Fibroblast of lung (primary cell): ENCODE measurements around the gene PDSS2. TPM values are rescaled to one million over a fixed set of nuclear protein-coding genes. Genes with fewer than 3 reads are reported as not detected.

Experiments used
- DNase-seq, 2 donors: peaks; one replicate each; pipeline versions ENCODE4 v3.0.0 to v3.0.0-alpha.2; 2010; ENCODE audit warnings: low read depth in 2 of 2
- H2AFZ ChIP-seq: 2 replicates; pipeline ENCODE4 v1.5.1; 2012; ENCODE audit warnings: low read length, control low read depth, inconsistent platforms
- H3K27ac ChIP-seq: 2 replicates; pipeline ENCODE4 v1.5.1; 2011; ENCODE audit warnings: low read length, control low read depth; ENCODE audit not compliant: insufficient read depth
- H3K27me3 ChIP-seq: 2 replicates; pipeline ENCODE4 v1.5.1; 2011; ENCODE audit warnings: mild to moderate bottlenecking, low read length; ENCODE audit not compliant: control insufficient read depth, insufficient read depth
- H3K36me3 ChIP-seq: 2 replicates; pipeline ENCODE4 v1.5.1; 2011; ENCODE audit warnings: low read length; ENCODE audit not compliant: control insufficient read depth, insufficient read depth
- H3K4me1 ChIP-seq: 2 replicates; pipeline ENCODE4 v1.5.1; 2011; ENCODE audit warnings: low read length; ENCODE audit not compliant: control insufficient read depth, insufficient read depth; ENCODE audit errors: extremely low read depth
- H3K4me2 ChIP-seq: 2 replicates; pipeline ENCODE4 v1.5.1; 2011; ENCODE audit warnings: low read length, control low read depth; ENCODE audit not compliant: insufficient read depth; ENCODE audit errors: extremely low read depth
- H3K4me3 ChIP-seq, 4 experiments: fragments of 200-600 bp in 1 of 4; sonication (generic) in 1 of 4; replicated peaks in 1 of 4; 2 replicates each; pipeline ENCODE4 v1.5.1; 2011 to 2016; ENCODE audit warnings: low read length in 4 of 4, low read depth in 3 of 4, mild to moderate bottlenecking in 3 of 4, control low read depth in 2 of 4, inconsistent platforms in 1 of 4, mixed read lengths in 1 of 4; ENCODE audit not compliant: insufficient read depth in 1 of 4; ENCODE audit errors: control extremely low read depth in 1 of 4
- H3K79me2 ChIP-seq: 2 replicates; pipeline ENCODE4 v1.5.1; 2012; ENCODE audit warnings: mild to moderate bottlenecking, low read length, inconsistent platforms; ENCODE audit not compliant: control insufficient read depth, insufficient read depth
- H3K9ac ChIP-seq: 2 replicates; pipeline ENCODE4 v1.5.1; 2011; ENCODE audit warnings: mild to moderate bottlenecking, low read length, control low read depth; ENCODE audit not compliant: insufficient read depth
- H3K9me3 ChIP-seq: 2 replicates; pipeline ENCODE4 v1.5.1; 2012; ENCODE audit warnings: low read depth, low read length; ENCODE audit not compliant: control insufficient read depth, insufficient read depth
- H4K20me1 ChIP-seq: 2 replicates; pipeline ENCODE4 v1.5.1; 2011; ENCODE audit warnings: low read length; ENCODE audit not compliant: control insufficient read depth, insufficient read depth; ENCODE audit errors: extremely low read depth
- CTCF ChIP-seq, 2 donors: IDR thresholded peaks in 1 of 2; conservative IDR thresholded peaks in 1 of 2; 1 replicate in 1 of 2; 2 replicates in 1 of 2; pipeline ENCODE4 v1.5.1; 2011 to 2012; ENCODE audit warnings: low read length in 2 of 2, control low read depth in 1 of 2, inconsistent platforms in 1 of 2, low read depth in 1 of 2, mild to moderate bottlenecking in 1 of 2
- EZH2 ChIP-seq: IDR thresholded peaks from 2 replicates; pipeline ENCODE4 v1.5.1; 2012; ENCODE audit warnings: low read length, control low read depth, mild to moderate bottlenecking; ENCODE audit errors: missing control alignments
- polyA plus RNA-seq, 2 donors: library from polyadenylated mRNA; depleted of rRNA in 1 of 2; stranded (reverse) in 1 of 2; unstranded in 1 of 2; fragments of >200 nt; gene quantifications; 2 replicates each; pipeline ENCODE4 v1.2.1, GENCODE V29; 2011 to 2012; ENCODE audit warnings: missing spikeins in 1 of 2
- total RNA-seq: library from RNA; depleted of rRNA; stranded (reverse); fragments of >200 nt; gene quantifications from 2 replicates; pipeline ENCODE4 v1.2.1, GENCODE V29; 2014

PDSS2 gene
- total and polyA plus RNA-seq, 2 donors (not counting 1 experiment from before 2014, with no cell fraction given), result 12.1 to 13.8 TPM

DNA sequence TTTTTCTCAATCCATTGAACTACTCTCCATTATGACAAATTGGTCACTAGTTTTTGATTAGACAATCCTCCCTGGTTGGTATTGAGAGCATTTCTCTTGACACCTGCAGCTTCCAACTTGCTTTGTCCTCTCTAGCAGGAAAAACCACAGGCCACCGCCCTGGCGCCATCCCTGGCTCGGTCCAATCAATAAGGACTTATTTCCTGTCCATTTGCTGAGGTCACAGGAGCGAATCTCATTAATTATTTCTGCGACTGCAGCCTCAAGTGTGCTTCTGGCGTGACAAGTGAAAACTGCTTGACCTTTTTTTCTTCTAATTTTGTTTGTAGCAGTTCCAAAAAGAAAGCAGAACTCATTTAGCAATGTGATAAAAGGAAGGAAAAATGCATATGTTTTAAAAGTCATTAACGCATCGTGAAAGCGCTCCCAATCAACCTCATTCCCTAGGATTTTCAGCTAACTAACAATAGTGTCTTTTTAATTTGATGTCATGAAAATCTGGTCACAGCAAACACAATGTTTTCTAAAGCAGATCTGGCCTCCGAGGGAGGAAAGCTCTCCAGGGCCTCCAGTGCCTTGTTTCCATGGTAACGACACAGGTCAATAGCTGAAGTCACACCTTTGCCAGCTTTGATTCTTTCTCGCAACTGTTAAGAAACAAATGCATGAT lies 305.1 kb downstream of the PDSS2 start:
- Histone ChIP-seq H3K4me3 (no peak overlapping the region), H2AFZ (no peak overlapping the region), H3K27me3 (no peaks in the 10 kb centered on the region), H3K36me3 (no peaks in the 10 kb centered on the region), H3K4me1 (no peaks in the 10 kb centered on the region), H3K9me3 (no peaks in the 10 kb centered on the region), H3K27ac (no peak overlapping the region), H3K79me2 (no peaks in the 10 kb centered on the region), H3K9ac (no peak overlapping the region), H3K4me2 (no peak overlapping the region), H4K20me1 (no peaks in the 10 kb centered on the region)
- peak in 1 of 2 donors; percentile 24 for DNase-seq
- no peak for TF ChIP-seq CTCF (conservative IDR thresholded peaks at IDR 0.05 in 1 of 2, IDR thresholded peaks at IDR 0.05 in 1 of 2; ENCODE audit: low read depth in 1 of 2, low read length in 2 of 2)
- no peak for TF ChIP-seq EZH2

- Histone ChIP-seq H3K9me3 (no peaks in the 10 kb centered on the region), H3K27ac (no peak overlapping the region), H4K20me1 (no peaks in the 10 kb centered on the region), H3K4me1 (no peaks in the 10 kb centered on the region), H2AFZ (no peak overlapping the region), H3K79me2 (no peaks in the 10 kb centered on the region), H3K36me3 (no peaks in the 10 kb centered on the region), H3K27me3 (no peaks in the 10 kb centered on the region), H3K4me3 (no peak overlapping the region), H3K4me2 (no peak overlapping the region), H3K9ac (no peak overlapping the region)
- DNase-seq, result peak; percentile 18 to 51
- TF ChIP-seq CTCF (conservative IDR thresholded peaks at IDR 0.05 in 1 of 2, IDR thresholded peaks at IDR 0.05 in 1 of 2; ENCODE audit: low read depth in 1 of 2, low read length in 2 of 2) (no peak), EZH2 (no peak)
These were observed 306.5 kb downstream of the PDSS2 start for GRCh38 chr6:107152638-107153430.

- DNase-seq, result no peak
- Histone ChIP-seq H3K4me3 (no peak overlapping the region), H3K9me3 (no peaks in the 10 kb centered on the region), H3K36me3 (no peaks in the 10 kb centered on the region), H3K4me1 (no peaks in the 10 kb centered on the region), H4K20me1 (no peaks in the 10 kb centered on the region), H2AFZ (no peak overlapping the region), H3K79me2 (no peaks in the 10 kb centered on the region), H3K9ac (no peak overlapping the region), H3K27me3 (no peaks in the 10 kb centered on the region), H3K27ac (no peak overlapping the region), H3K4me2 (no peak overlapping the region)
- no peak for TF ChIP-seq CTCF (conservative IDR thresholded peaks at IDR 0.05 in 1 of 2, IDR thresholded peaks at IDR 0.05 in 1 of 2; ENCODE audit: low read depth in 1 of 2, low read length in 2 of 2)
- TF ChIP-seq EZH2, result no peak
These were observed 314.7 kb downstream of the PDSS2 start for GRCh38 chr6:107144666-107145065.
